Psoas muscle (tissue), 8 donors: ENCODE results near the gene FBF1. TPM values are rescaled to one million over a fixed set of nuclear protein-coding genes. Genes with fewer than 3 reads are reported as not detected.
"Not testable (repeated sequence)": the region's sequence is repeated elsewhere in the genome, so short reads cannot be mapped to it uniquely, and the experiment has no call there.

ENCODE experiments used
- ATAC-seq, 4 donors: fragments of 200-7000 bp; cut with Tn5 transposase; one replicate each; pipeline ENCODE4 v1.9.1; 2020; ENCODE audit warnings: moderate library complexity in 3 of 4, mild to moderate bottlenecking in 2 of 4
- DNase-seq, 2 donors: peaks; one replicate each; pipeline ENCODE4 v3.0.0-alpha.2; 2020
- H3K27ac ChIP-seq: fragments of 200-600 bp; one replicate; pipeline ENCODE4 v1.8.0; 2022
- H3K27me3 ChIP-seq, 3 donors: fragments of 200-600 bp in 1 of 3; one replicate each; pipeline versions ENCODE4 v1.6.1 to v1.8.0; 2013 to 2022; ENCODE audit warnings: low read length in 2 of 3, mild to moderate bottlenecking in 2 of 3, moderate library complexity in 1 of 3; ENCODE audit not compliant: insufficient read depth in 3 of 3
- H3K36me3 ChIP-seq, 2 donors: fragments of 200-600 bp in 1 of 2; one replicate each; pipeline versions ENCODE4 v1.6.1 to v1.8.0; 2013 to 2022; ENCODE audit warnings: low read depth in 1 of 2, mild to moderate bottlenecking in 1 of 2, moderate library complexity in 1 of 2; ENCODE audit not compliant: insufficient read depth in 1 of 2
- H3K4me1 ChIP-seq: fragments of 200-600 bp; one replicate; pipeline ENCODE4 v1.8.0; 2022
- H3K4me3 ChIP-seq: fragments of 200-600 bp; one replicate; pipeline ENCODE4 v1.8.0; 2022; ENCODE audit warnings: mild to moderate bottlenecking
- H3K9me3 ChIP-seq: fragments of 200-600 bp; one replicate; pipeline ENCODE4 v1.8.0; 2022
- WGBS, 3 donors: extraction: QIAGEN DNeasy Blood & Tissue Kit; methylation state at CpG; one replicate each; pipeline versions ENCODE4 v1.1.6 to v1.1.7; 2013; 5-methylcytosine and 5-hydroxymethylcytosine counted together
- intact Hi-C, 2 donors: fragments of 100-400 bp; cut with DNase I; formaldehyde crosslinking; loops; one replicate each; pipeline versions ENCODE4 v1.11.0 to v1.14.2; 2022
- polyA plus RNA-seq, 3 donors: library from polyadenylated mRNA; stranded (reverse); fragments of 200-250 nt; gene quantifications; one replicate each; pipeline ENCODE4 v1.2.3, GENCODE V29; 2013
- total RNA-seq, 4 donors: library from RNA; stranded (reverse); fragmentation: NEBNext Ultra II Directional in 2 of 4; extraction: Animal tissue kit (Norgen Biotek cat#: 25700) in 2 of 4; gene quantifications; one replicate each; pipeline versions ENCODE4 v1.2.1 to v1.2.4, GENCODE V29; 2021 to 2023
- TF ChIP-seq, protein P1 (sequence below): fragments of 200-600 bp; IDR thresholded peaks from one replicate; pipeline ENCODE4 v1.8.0; 2022; ENCODE audit warnings: antibody characterized with exemption
- donor health status: healthy with polysubstance abuse.
- donor health status: DM: no; HTN: no; CAD: no; lungs with moderate emphysema.
- donor health status: Bipolar disorder and iron deficiency.
- donor health status: healthy.
- donor health status: DM: yes; HTN: yes; CAD: no.
- donor health status: DM: no; HTN: no; CAD: no.
- donor health status: DM: no; HTN: no; CAD: no.
- donor health status: DM: yes; HTN: yes; CAD: no.

FBF1 gene
- total and polyA plus RNA-seq, 7 donors = 1.8 to 10.4 (median 3.7) TPM

DNA sequence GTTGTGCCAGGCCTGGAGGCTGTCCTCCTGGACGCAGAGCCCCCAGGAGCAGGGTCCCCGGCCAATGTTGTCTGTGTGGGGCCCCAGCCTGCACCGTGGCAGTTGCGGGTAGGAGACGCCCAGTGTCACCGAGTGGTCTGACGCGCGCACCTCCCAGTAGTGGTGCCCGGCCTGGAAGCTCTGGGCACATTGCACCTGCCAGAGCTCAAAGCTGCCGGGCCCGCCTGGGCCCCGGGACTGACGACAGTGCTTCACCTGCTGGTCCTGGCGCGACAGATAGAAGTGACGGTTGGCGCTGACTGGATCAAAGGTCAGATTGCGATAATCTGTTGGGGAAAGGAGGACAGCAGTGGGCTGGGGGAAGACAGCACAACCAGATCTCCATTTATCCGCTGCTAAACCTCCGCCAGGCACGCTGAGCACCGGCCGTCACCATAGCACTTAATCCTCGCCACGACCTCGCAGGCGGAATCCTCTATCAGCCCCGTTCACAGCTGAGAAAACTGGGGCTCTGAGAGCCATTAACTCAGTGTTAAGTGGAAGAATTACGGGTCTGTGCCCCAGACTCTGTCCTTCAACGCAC is 49.7 kb downstream of the FBF1 start:
- Histone ChIP-seq H3K4me1 (peaks cover 21% of the 10 kb centered on the region), H3K4me3 (no peak overlapping the region), H3K27ac (no peak overlapping the region), H3K9me3 (no peaks in the 10 kb centered on the region), H3K36me3 (peaks cover 0 to 46% of the 10 kb centered on the region in 2 donors), H3K27me3 (no peaks in the 10 kb centered on the region)
- no peak for DNase-seq
- 88 to 89% (median 88%) methylated on average over 29 to 31 of the region's 31 CpGs for WGBS, 3 donors
- intact Hi-C loops = loop anchor here in 1 of 2 donors (5.0 kb wide), 1 partner anchor 34 kb away; the partner anchor contains the start of gene WBP2
- no peak for ATAC-seq
- TF ChIP-seq, protein P1, sequence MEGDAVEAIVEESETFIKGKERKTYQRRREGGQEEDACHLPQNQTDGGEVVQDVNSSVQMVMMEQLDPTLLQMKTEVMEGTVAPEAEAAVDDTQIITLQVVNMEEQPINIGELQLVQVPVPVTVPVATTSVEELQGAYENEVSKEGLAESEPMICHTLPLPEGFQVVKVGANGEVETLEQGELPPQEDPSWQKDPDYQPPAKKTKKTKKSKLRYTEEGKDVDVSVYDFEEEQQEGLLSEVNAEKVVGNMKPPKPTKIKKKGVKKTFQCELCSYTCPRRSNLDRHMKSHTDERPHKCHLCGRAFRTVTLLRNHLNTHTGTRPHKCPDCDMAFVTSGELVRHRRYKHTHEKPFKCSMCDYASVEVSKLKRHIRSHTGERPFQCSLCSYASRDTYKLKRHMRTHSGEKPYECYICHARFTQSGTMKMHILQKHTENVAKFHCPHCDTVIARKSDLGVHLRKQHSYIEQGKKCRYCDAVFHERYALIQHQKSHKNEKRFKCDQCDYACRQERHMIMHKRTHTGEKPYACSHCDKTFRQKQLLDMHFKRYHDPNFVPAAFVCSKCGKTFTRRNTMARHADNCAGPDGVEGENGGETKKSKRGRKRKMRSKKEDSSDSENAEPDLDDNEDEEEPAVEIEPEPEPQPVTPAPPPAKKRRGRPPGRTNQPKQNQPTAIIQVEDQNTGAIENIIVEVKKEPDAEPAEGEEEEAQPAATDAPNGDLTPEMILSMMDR = no peak

DNA sequence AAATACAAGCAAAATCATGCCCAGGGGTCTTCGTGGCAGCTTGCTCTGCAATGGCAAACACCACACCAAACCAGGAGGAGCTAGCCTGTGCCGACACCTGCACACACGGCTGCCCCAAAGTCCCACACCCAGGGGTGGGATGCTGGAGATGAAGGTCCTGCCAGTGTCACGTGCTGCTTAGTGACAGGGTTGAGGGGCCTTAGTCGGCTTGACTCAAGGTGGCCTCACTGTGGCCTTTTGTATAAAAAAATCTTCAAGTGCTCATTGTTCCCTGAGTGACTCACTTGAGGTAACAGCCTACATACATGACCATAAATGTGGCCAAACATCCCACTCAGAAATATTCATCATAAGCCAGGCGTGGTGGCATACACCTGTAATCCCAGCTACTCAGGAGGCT is 51.4 kb downstream of the FBF1 start:
- ATAC-seq = no peak
- Histone ChIP-seq H3K27ac (no peak overlapping the region), H3K4me1 (peaks cover 8% of the 10 kb centered on the region), H3K36me3 (peaks cover 0 to 46% of the 10 kb centered on the region in 2 donors), H3K4me3 (no peak overlapping the region), H3K27me3 (no peaks in the 10 kb centered on the region), H3K9me3 (no peaks in the 10 kb centered on the region)
- intact Hi-C loops = no loop called here
- WGBS, 3 donors = 73 to 75% (median 74%) methylated on average over 6 of the region's 6 CpGs
- TF ChIP-seq, protein P1 = no peak
- DNase-seq = no peak

DNA sequence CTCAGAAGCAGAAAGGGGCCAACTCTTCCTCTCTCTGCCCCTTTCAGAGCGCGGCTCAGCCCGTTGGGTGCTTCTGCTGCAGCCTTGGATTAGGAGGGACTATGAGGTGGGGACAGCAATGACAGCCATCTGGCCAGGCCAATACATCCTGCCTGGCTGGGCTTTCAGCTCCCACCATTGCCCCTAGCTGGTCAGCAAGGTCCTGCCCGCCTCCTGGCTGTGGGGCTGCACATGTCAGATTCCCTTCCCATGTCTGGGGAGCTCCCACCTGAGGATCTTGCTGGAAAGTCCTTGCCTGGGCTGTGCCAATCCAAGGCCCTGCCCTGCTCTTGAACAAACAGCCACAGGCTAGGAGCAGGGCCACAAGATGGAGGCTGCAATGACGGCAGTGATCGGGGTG is 52.4 kb downstream of the FBF1 start:
- TF ChIP-seq, protein P1 = no peak
- Histone ChIP-seq H3K36me3 (peaks cover 0 to 46% of the 10 kb centered on the region in 2 donors), H3K27ac (no peak overlapping the region), H3K9me3 (no peaks in the 10 kb centered on the region), H3K4me3 (no peak overlapping the region), H3K27me3 (no peaks in the 10 kb centered on the region), H3K4me1 (peaks cover 8% of the 10 kb centered on the region)
- DNase-seq = no peak
- no peak for ATAC-seq
- WGBS, 3 donors = 79 to 85% (median 83%) methylated on average over 6 of the region's 6 CpGs
- intact Hi-C loops = no loop called here

DNA sequence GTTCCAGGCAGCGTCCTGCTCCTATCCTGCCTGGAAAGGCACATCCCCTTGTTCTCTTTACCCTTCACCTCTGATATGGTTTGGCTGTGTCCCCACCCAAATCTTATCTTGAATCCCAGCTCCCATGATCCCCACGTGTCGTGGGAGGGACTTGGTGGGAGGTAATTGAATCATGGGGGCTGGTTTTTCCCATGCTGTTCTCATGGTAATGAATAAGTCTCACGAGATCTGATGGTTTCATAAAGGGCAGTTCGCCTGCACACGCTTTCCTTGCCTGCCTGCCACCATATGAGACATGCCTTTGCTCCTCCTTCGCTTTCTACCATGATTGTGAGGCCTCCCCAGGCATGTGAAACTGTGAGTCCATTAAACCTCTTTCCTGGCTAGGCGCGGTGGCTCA is 55.0 kb downstream of the FBF1 start:
- DNase-seq, H3K4me3 ChIP-seq, H3K9me3 ChIP-seq, H3K4me1 ChIP-seq, ATAC-seq, H3K27me3 ChIP-seq, H3K27ac ChIP-seq, intact Hi-C loops: not testable (repeated sequence)
- H3K36me3 ChIP-seq = peaks cover 0 to 28% of the 10 kb centered on the region in 2 donors
- 82 to 90% (median 87%) methylated on average over 9 of the region's 9 CpGs for WGBS, 3 donors

DNA sequence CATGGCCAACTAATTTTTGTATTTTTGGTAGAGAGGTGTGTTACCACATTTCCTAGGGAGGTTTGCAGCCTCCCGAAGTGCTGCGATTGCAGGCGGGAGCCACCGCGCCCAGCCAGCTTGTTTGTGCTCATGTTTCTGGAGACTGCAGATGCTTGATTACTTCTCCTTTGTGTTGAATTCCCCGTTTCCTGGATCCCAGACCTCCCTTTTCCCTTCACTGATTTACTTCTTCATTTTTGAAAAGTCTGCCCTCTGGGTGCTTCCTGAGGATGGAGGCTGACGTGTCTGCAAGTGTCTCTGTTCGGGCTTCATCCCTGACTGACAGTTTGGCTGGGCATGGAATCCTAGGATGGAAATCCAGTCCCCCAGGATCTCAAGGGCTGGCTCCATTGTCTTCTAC is 55.4 kb downstream of the FBF1 start:
- Histone ChIP-seq H3K36me3 (peaks cover 0 to 24% of the 10 kb centered on the region in 2 donors), H3K4me3 (no peak overlapping the region), H3K27me3 (no peaks in the 10 kb centered on the region), H3K9me3 (no peaks in the 10 kb centered on the region), H3K27ac (no peak overlapping the region), H3K4me1 (no peaks in the 10 kb centered on the region)
- intact Hi-C loops = no loop called here
- TF ChIP-seq, protein P1 = no peak
- ATAC-seq (no peak), DNase-seq (no peak)
- 71 to 79% (median 77%) methylated on average over 8 of the region's 8 CpGs for WGBS, 3 donors
